GM19240 (cell line): ENCODE measurements around the gene PIK3CB.
"Not testable (repeated sequence)": the region's sequence is repeated elsewhere in the genome, so short reads cannot be mapped to it uniquely, and the experiment has no call there.

ENCODE experiments used
- DNase-seq: peaks from one replicate; pipeline ENCODE4 v3.0.0; 2011; ENCODE audit warnings: low spot score; ENCODE audit not compliant: insufficient read length

The PIK3CB gene

DNA sequence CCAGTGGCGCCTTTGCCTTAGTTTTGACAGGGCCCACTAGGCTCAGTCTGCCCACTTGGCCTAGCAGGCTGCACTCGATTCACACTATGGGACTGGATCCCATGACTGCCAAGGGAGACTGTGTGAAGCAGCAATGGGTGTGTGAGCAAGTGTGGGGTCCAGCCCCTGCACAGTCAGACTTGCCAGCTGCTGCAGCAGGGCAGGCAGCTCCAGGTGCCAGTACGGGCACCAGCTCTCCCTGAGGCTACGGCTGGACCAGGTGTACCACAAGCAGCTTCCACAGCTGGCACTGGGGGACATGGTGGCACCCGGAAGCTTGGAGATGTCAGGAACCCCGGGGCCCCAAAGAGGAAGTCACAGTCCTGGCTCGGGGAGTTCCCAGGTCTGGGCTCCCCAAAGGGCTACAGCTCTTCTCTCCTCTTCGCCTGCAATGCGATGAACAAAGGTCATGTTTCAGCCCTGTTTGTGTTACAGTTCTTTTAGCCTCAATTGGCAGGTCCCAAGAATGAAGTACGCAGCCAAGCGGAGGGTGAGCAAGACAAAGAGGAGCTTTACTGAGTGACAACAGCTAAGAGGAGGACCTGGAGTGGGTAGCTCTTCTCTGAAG, 67.1 kb downstream of the PIK3CB start:
- DNase-seq = no peak

DNA sequence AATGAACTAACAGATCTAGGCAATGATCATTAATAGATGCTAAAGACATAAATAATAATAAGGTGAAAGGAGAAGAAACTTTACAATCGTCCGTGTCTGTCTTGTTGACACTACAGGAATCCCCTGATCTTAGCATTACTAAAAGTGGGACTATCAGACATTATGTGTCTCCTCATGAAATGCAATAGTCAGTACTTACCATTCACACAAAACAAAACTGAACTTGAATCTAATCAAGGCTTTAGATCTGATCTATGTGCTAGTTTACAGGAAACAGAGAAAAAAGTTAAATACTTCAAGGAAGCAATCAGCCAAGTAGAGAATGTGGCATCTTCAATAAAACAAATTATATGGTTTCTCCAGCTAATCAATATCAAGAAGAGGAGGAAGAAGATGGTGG, 73.7 kb downstream of the PIK3CB start:
- DNase-seq = no peak

DNA sequence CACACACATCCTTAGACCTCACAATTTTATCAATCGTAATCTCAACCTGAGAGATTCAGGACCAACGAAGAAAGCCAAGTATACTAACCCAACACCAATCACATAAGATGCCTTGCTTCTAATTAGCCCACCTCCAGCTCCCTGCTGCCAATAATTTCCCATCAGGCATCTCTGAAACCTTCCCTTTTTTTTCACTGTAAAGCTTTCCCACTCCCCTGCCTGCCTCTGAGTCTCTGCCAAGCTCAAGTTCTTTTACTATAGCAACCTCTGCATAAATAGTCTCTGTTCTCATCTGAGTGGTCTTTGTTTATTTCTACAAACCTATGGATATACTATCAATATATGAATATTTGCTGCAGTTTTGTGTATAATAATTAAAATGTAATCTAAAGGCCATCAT, 86.5 kb downstream of the PIK3CB start:
- DNase-seq = no peak

DNA sequence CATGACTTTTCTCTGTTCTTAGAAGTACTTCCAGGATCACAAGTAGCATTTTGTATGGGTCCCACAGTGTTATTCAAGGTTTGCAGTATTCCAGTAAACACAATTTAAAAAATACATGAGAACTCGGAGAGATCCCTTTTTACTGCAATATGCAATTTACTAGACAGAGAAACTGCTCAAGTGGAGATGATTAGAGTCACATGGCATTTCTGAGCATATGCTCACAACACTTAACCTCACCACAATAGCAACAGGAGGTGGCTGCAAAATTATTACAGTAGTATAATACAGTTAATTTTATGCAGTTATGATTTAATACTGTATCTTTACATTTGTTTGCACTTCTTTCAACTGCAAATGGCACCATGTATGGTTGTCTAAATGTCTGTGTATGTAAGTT, 87.5 kb downstream of the PIK3CB start:
- no peak for DNase-seq

DNA sequence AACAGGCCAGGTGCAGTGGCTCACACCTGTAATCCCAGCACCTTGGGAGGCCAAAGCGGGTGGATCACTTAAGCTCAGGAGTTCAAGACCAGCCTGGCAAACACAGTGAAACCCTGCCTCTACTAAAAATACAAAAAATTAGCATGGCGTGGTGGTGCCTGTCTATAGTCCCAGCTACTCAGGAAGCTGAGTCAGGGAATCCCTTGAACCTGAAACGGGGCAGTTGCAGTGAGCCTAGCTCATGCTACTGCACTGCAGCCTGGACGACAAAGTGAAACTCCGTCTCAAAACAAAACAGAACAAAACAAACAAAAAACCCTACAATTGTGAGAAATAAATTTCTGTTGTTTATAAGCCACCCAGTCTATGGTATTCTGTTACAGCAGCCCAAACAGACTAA, 94.7 kb downstream of the PIK3CB start:
- no peak for DNase-seq

DNA sequence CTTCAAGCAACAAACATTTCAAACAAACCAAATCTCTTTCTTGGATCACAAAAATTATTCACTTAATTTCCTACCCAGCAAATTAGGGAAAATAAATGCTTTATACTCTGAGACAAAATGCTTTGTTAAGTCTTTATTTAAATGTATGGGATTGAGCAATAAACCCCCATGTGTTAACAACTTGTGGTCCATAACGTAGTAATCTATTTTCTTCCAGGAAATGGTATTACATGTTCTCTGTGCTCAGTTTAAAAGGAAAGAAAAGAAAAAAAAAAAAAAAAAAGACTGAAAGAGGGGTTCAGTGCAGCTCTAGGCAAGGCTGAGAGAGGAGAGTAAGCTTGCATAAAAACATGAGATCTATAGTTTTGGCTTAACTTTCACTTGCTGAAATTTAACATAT, 102.3 kb downstream of the PIK3CB start:
- no peak for DNase-seq

DNA sequence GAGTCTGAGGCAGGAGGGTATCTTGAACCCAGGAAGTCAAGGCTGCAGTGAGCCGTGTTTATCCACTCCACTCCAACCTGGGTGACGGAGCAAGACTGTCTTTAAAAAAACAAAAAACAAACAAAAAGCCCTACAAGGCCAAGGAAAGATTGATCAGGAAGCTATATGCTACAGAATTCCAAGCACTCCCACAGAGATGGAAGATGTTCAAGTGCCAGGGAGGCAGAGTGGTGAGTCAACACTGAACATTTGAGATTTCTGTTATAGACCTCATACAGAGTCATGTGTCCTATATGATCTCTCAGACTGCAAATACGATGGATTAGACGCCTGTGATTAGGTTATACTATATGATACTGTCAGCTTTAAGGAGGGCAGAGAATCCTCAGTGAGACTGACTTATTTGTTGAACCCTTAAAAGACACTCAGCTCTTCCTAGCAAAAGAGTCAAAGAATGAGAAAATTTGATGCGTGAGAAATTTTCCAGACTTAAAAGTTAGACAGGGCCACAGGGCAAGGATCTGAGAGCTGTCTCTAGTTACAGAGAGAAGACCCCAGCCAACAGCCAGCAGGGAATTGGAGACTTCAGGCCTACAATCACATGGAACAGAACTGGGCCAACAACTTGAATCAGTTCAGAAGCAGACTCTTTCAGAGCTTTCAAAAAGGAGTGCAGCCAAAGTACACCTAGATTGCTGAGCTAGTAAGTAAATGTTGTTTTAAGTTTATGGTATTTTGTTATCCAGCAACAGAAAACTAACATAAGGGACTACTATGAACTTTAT, 107.6 kb downstream of the PIK3CB start:
- no peak for DNase-seq

DNA sequence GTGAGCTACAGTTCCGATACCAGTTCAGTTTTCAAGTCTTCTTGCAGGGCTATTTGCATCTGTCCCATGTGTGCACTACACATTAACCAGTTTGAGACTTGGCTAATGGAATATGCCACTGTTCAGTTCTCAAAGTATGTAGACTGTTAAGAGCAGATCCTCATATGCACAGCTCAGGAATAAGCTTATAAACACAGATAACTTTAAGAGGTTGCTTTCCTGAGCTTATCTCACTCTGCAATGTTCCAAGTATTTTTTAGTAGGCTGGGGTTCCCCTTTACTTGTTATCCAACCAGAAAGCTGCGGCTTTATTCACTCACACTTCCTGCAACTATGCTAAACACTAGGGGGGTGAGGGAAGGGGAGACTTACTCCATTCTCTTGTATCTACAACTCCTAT, 108.7 kb downstream of the PIK3CB start:
- DNase-seq = not testable (repeated sequence)

DNA sequence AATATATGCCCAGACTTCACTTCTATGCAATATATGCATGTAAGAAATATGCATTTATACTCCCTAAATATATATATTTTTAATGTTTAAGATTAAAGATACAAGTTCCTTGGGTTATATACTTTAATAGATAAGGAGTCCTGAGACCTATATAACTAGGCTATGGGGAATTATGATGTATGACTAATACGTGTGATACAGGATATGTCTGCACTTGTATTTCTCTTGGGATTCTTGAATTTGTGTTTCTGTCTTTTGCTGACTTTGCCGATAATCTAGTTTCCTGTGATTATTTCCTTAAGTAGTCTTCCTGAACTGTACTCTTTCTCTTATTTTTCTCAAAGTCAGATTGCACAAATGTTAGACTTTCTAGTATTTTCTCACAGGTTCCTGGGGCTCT, 109.6 kb downstream of the PIK3CB start:
- no peak for DNase-seq

DNA sequence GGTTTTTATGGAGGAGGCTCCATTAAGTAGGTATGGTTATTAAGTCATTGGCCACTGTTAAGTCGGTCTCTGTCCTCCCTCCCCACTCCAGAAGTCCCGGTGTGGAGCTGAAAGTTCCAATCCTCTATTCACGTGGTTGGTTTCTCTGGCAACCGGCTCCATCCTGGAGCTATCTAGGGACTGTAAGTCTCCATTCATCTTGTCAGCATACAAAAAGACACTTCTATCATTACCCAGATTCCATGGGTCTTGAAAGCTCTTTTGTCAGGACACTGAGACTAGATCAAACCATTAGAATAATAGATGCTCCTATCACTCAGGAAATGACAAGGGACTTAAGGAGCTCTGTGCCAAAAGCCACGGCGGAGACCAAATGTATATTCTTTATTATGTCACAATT, 110.3 kb downstream of the PIK3CB start:
- DNase-seq = no peak

DNA sequence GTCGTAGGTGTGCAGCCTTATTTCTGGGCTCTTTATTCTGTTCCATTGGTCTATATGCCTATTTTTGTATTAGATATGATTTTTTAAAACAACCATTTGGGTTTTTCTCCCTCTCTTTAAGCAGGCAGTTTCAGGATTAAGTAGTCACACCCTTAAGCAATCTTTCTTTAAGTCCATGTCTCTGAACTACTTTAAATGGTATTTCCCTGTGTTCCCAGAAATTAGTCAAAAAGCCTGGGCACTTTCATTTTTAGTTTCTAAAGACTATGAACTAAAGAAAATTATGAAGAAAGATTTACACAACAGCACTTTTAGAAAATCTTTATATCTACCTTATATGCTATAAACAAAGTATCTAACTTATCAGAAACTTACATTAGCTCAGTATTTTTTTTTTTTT, 115.9 kb downstream of the PIK3CB start:
- DNase-seq = no peak

DNA sequence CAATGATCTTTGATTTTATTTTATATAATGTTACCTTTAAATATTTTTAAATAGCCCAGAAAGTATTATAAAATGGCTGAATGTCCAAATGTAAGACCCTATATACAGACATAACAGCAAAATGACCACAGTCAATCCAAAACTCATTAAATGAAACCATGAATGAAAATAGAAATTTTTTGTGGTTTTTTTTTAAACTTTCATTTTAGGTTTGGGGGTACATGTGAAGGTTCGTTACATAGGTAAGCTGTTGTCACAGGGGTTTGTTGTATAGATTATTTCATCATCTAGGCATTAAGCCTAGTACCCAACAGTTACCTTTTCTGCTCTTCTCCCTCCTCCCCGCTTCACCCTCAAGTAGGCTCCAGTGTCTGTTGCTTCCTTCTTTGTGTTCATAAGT, 117.4 kb downstream of the PIK3CB start:
- DNase-seq = no peak

DNA sequence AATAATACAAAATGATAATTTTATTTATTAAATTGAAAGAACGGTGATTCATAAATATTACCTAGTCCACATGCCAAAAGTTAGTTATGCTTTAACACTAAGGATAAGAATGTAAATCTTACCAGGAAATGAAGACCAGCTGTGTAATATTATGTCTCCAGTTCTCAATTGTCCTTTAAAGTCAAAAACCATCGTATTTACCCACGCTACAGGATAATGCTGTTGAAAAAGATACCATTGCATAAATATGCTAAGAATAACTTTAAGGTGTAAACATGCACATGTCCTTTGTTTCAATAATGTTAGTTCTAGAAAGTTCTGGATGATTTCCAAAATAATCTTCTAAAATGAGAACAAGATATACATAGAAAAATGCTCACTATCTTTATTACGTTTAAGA, 122.6 kb downstream of the PIK3CB start:
- no peak for DNase-seq

DNA sequence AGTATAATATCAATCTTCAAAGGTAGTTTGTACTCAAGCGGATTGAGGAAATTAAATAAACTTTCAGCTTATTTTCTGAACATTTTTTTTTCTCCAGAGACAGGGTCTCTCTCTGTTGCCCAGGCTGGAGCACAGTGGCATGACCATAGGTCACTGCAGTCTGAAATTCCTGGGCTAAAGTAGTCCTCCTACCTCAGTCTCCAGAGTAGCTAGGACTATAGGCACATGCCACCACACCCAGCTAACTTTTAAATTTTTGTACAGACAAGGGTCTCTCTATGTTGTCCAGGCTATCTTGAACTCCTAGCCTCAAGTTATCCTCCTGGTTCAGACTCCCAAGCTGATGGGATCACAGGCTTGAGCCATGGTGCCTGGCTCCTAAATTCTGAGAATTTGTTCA, 129.1 kb downstream of the PIK3CB start:
- DNase-seq = no peak

DNA sequence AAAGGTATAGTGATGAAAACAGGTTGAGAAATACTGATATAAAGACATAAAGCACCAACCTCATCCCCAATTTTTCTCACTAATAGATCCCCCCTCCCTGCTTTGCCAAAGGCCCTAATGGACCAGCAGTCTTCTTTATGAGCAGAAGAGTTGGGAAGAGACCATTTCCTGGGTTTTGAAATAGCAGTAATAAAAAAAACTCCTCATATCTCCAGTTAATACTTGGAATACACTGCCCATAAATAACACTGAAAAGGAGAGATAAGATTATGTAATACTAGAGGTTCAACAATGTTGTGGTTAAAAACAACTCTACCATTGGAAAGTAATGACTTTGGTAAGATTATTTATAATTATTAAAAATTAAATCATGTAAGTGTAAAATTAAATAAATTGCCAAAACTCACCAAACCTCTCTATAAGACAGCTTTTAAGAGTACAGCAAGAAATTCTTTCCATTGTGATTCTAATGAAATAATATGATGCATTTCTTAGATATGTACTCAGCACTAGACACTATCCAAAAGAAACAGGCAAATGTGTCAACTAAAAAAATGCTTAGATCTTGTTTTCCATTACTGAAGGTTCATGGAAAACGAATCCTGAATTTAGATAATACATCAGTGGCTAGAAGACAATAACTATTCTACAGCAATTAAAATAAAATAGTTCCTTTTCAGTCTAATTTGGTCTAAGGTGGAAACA, 137.9 kb downstream of the PIK3CB start:
- no peak for DNase-seq

DNA sequence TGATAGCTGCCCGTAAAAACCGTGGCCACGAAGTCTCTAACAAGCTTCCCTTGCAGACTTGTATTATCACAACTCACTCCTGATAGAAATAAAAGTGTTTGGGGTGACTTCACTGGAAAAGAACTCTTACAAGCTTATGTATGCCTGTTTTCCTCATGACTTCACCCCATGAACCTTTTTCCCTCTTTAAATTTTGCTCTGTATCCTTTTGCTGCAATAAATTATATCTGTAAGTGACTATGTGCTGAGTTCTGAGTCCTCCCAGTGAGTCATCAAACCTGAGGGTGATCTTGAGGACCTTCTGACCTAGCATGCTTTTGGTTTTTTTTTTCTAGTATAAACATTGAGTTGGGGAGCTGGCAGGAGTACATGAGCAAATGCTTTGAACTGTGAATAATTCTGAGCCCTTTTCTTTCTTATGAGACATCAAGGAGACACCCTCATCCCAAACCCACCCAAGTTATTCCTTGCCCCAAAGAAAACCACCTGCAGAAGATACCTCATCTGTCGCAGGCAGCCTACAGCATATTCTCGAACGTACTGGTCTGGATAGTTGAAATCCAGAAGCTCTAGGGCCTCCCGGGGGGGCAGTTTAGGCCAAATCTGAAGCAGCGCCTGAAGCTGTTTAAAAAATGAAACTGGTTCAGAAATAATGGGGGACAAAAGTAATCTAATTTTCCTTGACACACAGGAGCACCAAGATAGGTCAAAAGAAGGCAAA, 140.3 kb downstream of the PIK3CB start:
- DNase-seq = no peak

DNA sequence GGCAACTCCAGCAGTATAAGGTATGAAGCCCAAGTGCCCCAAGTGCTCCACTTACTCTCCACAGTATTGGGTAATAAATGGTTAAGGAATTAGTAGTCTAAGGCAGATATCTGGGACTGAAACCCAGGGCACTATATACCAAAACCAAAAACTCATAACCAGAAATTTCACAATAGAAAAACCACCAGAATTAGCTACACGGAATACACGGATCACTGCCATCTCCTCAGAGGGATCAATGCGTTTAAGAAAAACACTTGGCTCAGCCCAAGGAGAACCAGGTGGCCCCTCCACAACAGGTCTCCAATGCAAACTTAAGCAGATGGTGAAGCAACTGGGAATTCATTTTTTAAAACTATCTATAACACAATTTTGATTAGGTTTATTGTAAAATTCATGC, 142.6 kb downstream of the PIK3CB start:
- DNase-seq = no peak

DNA sequence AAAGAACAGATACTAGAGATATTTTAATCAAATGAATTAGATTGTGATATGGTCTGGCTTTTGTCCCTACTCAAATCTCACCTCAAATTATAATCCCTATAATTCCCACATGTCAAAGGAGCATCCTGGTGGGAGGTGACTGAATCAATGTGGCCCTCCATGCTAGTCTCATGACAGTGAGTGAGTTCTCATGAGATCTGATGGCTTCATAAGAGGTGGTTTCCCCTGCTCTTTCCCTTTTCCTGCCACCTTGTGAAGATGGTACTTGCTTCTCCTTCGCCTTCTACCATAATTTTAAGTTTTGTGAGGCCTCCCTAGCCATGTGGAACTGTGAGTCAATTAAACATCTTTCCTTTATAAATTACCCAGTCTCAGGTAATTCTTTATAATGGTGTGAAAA, 143.4 kb downstream of the PIK3CB start:
- DNase-seq = no peak

DNA sequence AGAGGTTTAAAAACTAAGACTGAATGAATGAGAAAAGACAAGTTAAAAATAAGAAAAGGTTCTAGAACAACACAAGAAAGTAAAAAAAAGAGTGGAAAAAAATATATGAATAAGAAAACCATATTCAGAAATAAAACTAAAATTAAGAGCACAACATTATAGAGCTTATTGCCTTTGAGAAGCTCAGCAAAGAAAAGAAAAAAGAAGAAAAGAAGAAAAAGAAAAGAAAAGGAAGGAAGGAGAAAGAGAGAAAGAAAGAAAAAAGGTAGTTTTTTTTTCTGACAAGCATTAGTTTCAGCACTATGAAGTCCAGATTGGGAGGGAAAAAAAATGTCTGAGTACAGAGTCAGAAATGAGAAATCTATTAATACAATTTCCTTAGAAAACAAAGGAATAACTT, 144.7 kb downstream of the PIK3CB start:
- DNase-seq = no peak

DNA sequence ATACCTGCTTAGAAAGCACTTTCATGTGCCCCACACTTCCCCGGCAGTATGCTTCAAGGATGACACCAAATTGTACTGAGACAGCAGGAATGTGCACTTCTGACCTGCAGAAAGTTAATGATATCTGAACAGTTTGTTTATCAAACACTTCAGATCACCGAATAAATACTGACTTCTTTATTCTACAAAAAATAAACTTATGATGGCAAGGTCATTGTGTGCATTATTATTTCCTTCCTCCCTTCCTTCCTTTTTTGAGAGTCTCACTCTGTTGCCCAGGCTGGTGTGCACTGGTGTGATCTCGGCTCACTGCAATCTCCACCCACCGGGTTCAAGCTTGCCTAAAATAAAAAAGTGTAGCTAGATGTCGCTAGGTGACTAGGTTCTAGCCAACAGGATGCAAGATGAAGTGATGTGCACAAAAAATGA, 145.8 kb downstream of the PIK3CB start:
- DNase-seq = no peak

DNA sequence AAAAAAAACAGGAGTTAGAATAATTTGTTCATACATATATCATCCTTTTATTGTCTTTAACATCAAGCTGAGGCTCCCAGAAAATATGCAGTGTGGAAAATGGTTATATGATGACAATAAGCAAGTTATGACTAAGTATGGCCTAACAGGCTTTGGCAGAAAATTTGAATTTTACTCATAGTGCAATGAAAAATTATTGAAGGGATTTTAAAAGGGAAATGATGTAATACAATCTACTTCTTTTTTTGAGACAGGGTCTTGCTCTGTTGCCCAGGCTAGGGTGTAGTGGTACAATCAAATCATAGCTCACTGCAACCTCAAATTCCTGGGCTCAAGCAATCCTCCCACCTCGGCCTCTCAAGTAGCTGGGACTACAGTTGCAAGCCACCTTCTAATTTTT, 147.5 kb downstream of the PIK3CB start:
- DNase-seq = no peak

DNA sequence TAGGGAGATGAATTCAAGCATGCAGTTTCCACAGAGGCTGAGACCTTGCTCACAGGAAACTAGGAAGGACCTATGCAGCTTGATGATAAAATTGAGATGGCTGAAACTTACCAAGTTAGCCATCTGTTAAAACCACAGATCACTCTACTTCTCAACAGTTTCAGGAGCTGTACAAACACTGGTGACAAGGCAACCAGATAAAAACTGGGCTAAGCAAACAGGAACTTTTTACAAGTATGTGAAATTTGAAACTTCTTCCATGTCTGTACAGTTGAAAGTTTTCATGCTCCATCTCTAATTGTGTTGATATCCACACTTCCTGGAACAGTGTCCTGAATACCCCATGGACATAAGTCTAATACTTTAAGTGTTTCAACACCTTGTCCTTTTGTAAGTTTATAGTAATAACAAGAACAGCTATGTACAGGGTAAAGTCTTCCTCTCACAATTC, 147.9 kb downstream of the PIK3CB start:
- peak; percentile 4 for DNase-seq
